ENCODE data around the gene ADCY1. TPM values are rescaled to one million over a fixed set of nuclear protein-coding genes. Genes with fewer than 3 reads are reported as not detected.

ADCY1 gene
- total RNA-seq, 2 donors from 2014 or later: 0.14 to 0.85 TPM

DNA sequence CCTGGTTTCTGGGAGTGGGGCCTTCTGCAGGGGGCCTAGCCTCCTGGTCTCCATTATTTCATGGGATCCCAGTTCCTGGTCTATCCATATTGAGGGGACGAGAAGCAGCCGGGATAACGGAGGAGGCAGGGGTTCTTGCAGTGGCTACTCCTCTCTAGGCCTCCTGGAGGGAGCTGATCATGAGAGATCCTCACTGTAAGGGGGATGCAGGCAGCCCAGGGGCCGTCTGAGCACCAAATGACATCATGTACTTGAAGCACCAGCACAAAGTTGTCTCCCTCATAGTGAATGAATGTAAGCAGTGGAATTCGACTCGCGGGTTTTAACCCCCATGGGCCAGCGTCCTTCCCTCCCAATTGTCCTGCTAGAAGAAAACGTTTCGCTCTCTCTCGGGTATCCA lies 964 bp upstream of the ADCY1 start:
- no peak overlapping the region for H3K4me3 ChIP-seq
- no peaks in the 10 kb centered on the region for H3K9me3 ChIP-seq
- peaks cover 0 to 10% of the 10 kb centered on the region in 2 donors for H3K4me1 ChIP-seq (ENCODE audit: control insufficient read depth in 1 of 2, low read depth in 2 of 2)
- TF ChIP-seq, protein P1, sequence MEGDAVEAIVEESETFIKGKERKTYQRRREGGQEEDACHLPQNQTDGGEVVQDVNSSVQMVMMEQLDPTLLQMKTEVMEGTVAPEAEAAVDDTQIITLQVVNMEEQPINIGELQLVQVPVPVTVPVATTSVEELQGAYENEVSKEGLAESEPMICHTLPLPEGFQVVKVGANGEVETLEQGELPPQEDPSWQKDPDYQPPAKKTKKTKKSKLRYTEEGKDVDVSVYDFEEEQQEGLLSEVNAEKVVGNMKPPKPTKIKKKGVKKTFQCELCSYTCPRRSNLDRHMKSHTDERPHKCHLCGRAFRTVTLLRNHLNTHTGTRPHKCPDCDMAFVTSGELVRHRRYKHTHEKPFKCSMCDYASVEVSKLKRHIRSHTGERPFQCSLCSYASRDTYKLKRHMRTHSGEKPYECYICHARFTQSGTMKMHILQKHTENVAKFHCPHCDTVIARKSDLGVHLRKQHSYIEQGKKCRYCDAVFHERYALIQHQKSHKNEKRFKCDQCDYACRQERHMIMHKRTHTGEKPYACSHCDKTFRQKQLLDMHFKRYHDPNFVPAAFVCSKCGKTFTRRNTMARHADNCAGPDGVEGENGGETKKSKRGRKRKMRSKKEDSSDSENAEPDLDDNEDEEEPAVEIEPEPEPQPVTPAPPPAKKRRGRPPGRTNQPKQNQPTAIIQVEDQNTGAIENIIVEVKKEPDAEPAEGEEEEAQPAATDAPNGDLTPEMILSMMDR (IDR thresholded peaks at IDR 0.05): no peak
- ATAC-seq (ENCODE audit: insufficient number of reproducible peaks, low FRiP score, low read depth) (no peak), DNase-seq (ENCODE audit: low spot score) (no peak)
- no peaks in the 10 kb centered on the region for H3K36me3 ChIP-seq
- H3K27me3 ChIP-seq (replicated peaks; ENCODE audit: insufficient read depth): no peaks in the 10 kb centered on the region
- H3K27ac ChIP-seq: no peak overlapping the region

DNA sequence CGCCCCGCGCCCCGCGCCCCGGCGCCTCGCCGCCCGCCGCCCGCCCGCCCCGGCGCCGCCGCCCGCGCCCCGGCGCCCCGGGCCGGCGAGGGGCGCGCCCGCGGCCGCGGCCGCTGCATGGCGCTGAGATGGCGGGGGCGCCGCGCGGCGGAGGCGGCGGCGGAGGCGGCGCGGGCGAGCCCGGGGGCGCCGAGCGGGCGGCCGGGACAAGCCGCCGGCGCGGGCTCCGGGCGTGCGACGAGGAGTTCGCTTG lies 174 bp downstream of the ADCY1 start:
- H3K4me1 ChIP-seq (ENCODE audit: control insufficient read depth in 1 of 2, low read depth in 2 of 2): peaks cover 0 to 10% of the 10 kb centered on the region in 2 donors
- no peak overlapping the region for H3K4me3 ChIP-seq
- ATAC-seq (ENCODE audit: insufficient number of reproducible peaks, low FRiP score, low read depth) (no peak), DNase-seq (ENCODE audit: low spot score) (no peak)
- H3K36me3 ChIP-seq: no peaks in the 10 kb centered on the region
- no peaks in the 10 kb centered on the region for H3K9me3 ChIP-seq
- TF ChIP-seq, protein P1 (IDR thresholded peaks at IDR 0.05): no peak
- H3K27ac ChIP-seq: no peak overlapping the region
- no peaks in the 10 kb centered on the region for H3K27me3 ChIP-seq (replicated peaks; ENCODE audit: insufficient read depth)

DNA sequence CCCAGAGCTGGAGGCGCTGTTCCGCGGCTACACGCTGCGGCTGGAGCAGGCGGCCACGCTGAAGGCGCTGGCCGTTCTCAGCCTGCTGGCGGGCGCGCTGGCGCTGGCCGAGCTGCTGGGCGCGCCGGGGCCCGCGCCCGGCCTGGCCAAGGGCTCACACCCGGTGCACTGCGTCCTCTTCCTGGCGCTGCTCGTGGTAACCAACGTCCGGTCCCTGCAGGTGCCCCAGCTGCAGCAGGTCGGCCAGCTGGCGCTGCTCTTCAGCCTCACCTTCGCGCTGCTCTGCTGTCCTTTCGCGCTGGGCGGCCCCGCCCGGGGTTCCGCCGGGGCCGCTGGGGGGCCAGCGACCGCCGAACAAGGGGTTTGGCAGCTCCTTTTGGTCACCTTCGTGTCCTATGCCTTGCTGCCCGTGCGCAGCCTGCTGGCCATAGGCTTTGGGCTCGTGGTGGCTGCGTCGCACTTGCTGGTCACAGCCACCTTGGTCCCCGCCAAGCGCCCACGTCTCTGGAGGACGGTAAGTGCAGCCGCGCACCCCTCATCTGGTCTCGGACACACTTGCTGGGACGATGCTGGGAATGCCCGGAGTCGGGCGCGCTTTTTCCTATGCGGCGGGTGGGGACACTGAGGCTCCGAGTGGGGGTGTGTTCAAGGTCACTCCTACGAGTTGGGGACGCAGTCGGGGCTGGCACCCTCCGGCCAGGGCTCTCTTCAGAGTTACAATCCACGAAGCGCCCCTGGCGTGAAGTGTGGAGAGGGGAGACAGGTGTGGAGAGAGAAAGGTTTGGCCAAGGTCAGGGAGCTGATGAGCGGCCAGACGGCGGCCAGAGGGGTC lies 717 bp downstream of the ADCY1 start:
- H3K4me1 ChIP-seq (ENCODE audit: control insufficient read depth in 1 of 2, low read depth in 2 of 2): peaks cover 0 to 10% of the 10 kb centered on the region in 2 donors
- no peaks in the 10 kb centered on the region for H3K27me3 ChIP-seq (replicated peaks; ENCODE audit: insufficient read depth)
- peak overlapping the region; percentile 56 for H3K4me3 ChIP-seq
- TF ChIP-seq, protein P1 (IDR thresholded peaks at IDR 0.05): no peak
- no peak overlapping the region for H3K27ac ChIP-seq
- ATAC-seq (ENCODE audit: insufficient number of reproducible peaks, low FRiP score, low read depth): no peak
- H3K9me3 ChIP-seq: no peaks in the 10 kb centered on the region
- no peak for DNase-seq (ENCODE audit: low spot score)
- H3K36me3 ChIP-seq: no peaks in the 10 kb centered on the region

- ATAC-seq (ENCODE audit: insufficient number of reproducible peaks, low FRiP score, low read depth) (no peak), DNase-seq (ENCODE audit: low spot score) (no peak)
- peak overlapping the region; percentile 56 for H3K4me3 ChIP-seq
- H3K36me3 ChIP-seq: no peaks in the 10 kb centered on the region
- no peaks in the 10 kb centered on the region for H3K27me3 ChIP-seq (replicated peaks; ENCODE audit: insufficient read depth)
- peaks cover 0 to 10% of the 10 kb centered on the region in 2 donors for H3K4me1 ChIP-seq (ENCODE audit: control insufficient read depth in 1 of 2, low read depth in 2 of 2)
- H3K27ac ChIP-seq: no peak overlapping the region
- H3K9me3 ChIP-seq: no peaks in the 10 kb centered on the region
- TF ChIP-seq, protein P1 (IDR thresholded peaks at IDR 0.05): no peak
Observed at GRCh38 chr7:45575501-45576248, 1.5 kb downstream of the ADCY1 start.

- H3K9me3 ChIP-seq: no peaks in the 10 kb centered on the region
- ATAC-seq (ENCODE audit: insufficient number of reproducible peaks, low FRiP score, low read depth): no peak
- H3K4me1 ChIP-seq (ENCODE audit: control insufficient read depth in 1 of 2, low read depth in 2 of 2): peaks cover 0 to 10% of the 10 kb centered on the region in 2 donors
- H3K36me3 ChIP-seq: no peaks in the 10 kb centered on the region
- H3K27ac ChIP-seq: no peak overlapping the region
- H3K27me3 ChIP-seq (replicated peaks; ENCODE audit: insufficient read depth): no peaks in the 10 kb centered on the region
- DNase-seq (ENCODE audit: low spot score): no peak
- TF ChIP-seq, protein P1 (IDR thresholded peaks at IDR 0.05): no peak
- no peak overlapping the region for H3K4me3 ChIP-seq
Observed at GRCh38 chr7:45576249-45576929, 2.2 kb downstream of the ADCY1 start.

All from thoracic aorta (tissue), 2 donors.